Right renal cortex interstitium (tissue), 3 donors: ENCODE data around the gene CHMP2A. TPM values are rescaled to one million over a fixed set of nuclear protein-coding genes. Genes with fewer than 3 reads are reported as not detected.

Experiments used
- DNase-seq, 3 donors: peaks; one replicate each; pipeline ENCODE4 v3.0.0-alpha.2; 2013; ENCODE audit warnings: low read depth in 3 of 3, low spot score in 2 of 3
- polyA plus RNA-seq, 3 donors: library from polyadenylated mRNA; unstranded; fragments of 120-200 nt; gene quantifications; one replicate each; pipeline ENCODE4 v1.2.1, GENCODE V29; 2013; ENCODE audit not compliant: insufficient read length in 3 of 3

Gene CHMP2A
- polyA plus RNA-seq, 3 donors, result 124 to 134 (median 127) TPM

- no peak for DNase-seq
Observed at GRCh38 chr19:58556622-58557220, 1.8 kb upstream of the CHMP2A start.

- no peak for DNase-seq
Observed at GRCh38 chr19:58555920-58556621, 1.2 kb upstream of the CHMP2A start.

GRCh38 chr19:58555369-58555885 is 522 bp upstream of the CHMP2A start:
- DNase-seq, result no peak

- DNase-seq, result no peak
Observed at GRCh38 chr19:58553799-58554493, 959 bp downstream of the CHMP2A start.

GRCh38 chr19:58552655-58553054 is 2.2 kb downstream of the CHMP2A start:
- no peak for DNase-seq

GRCh38 chr19:58551577-58552471 is 3.1 kb downstream of the CHMP2A start:
- no peak for DNase-seq

GRCh38 chr19:58551123-58551497 is 3.8 kb downstream of the CHMP2A start:
- DNase-seq, result no peak

GRCh38 chr19:58550362-58551122 is 4.4 kb downstream of the CHMP2A start:
- DNase-seq, result no peak

- DNase-seq, result no peak
Observed at GRCh38 chr19:58549664-58550361, 5.1 kb downstream of the CHMP2A start.

GRCh38 chr19:58548859-58549663 is 5.8 kb downstream of the CHMP2A start:
- DNase-seq, result no peak

GRCh38 chr19:58547323-58548312 is 7.3 kb downstream of the CHMP2A start:
- no peak for DNase-seq

GRCh38 chr19:58546019-58546530 is 8.8 kb downstream of the CHMP2A start:
- DNase-seq, result no peak

GRCh38 chr19:58545286-58546018 is 9.5 kb downstream of the CHMP2A start:
- DNase-seq, result no peak

- DNase-seq, result no peak
Observed at GRCh38 chr19:58544591-58545285, 10.2 kb downstream of the CHMP2A start.

- DNase-seq, result peak; percentile 92 to 99 (median 96)
Observed at GRCh38 chr19:58543826-58544590, 10.9 kb downstream of the CHMP2A start, which contains the start of gene TRIM28. TSS of gene TRIM28 (plus strand) at chr19:58544064. CDS start at chr19:58544758, 694 bp downstream.
